ENCODE results near the gene PORCN. TPM values are rescaled to one million over a fixed set of nuclear protein-coding genes. Genes with fewer than 3 reads are reported as not detected.

PORCN gene
- total RNA-seq, 2 donors from 2014 or later = 51.1 to 54.4 TPM

- no peak overlapping the region for H3K27ac ChIP-seq (ENCODE audit: low read depth, low read length)
- Mint-ChIP-seq H3K9me3 (peaks cover 76% of the 10 kb centered on the region), H3K27ac (peak overlapping the region; percentile 72), H3K4me3 (peak overlapping the region; percentile 79), H3K4me1 (peaks cover 25% of the 10 kb centered on the region), H3K36me3 (ENCODE audit: low read depth) (peaks cover 18% of the 10 kb centered on the region), H3K27me3 (ENCODE audit: insufficient read depth) (no peaks in the 10 kb centered on the region)
- peak; percentile 76 for DNase-seq
- H3K4me1 ChIP-seq (ENCODE audit: control insufficient read depth, insufficient read depth, low read length) = peaks cover 8% of the 10 kb centered on the region
- 0 to 3% methylated on average over 1 to 22 of the region's 23 CpGs for WGBS, 2 experiments (ENCODE audit: insufficient coverage in 1 of 2, insufficient read length in 1 of 2)
- H3K36me3 ChIP-seq (ENCODE audit: control insufficient read depth, insufficient read depth, low read length) = peaks cover 24% of the 10 kb centered on the region
- no peaks in the 10 kb centered on the region for H3K9me3 ChIP-seq (ENCODE audit: control insufficient read depth, low read length)
- no peaks in the 10 kb centered on the region for H3K27me3 ChIP-seq (ENCODE audit: control insufficient read depth, insufficient read depth, low read length, poor library complexity, severe bottlenecking)
- peak overlapping the region; percentile 59 for H3K9ac ChIP-seq (ENCODE audit: extremely low read depth, low read length, poor library complexity, severe bottlenecking)
- peak; percentile 48 for TF ChIP-seq CTCF (conservative IDR thresholded peaks at IDR 0.05)
- H3K4me3 ChIP-seq (ENCODE audit: low read length) = peak overlapping the region; percentile 85
These were observed 39.8 kb upstream of the PORCN start for GRCh38 chrX:48468693-48469691.

GRCh38 chrX:48470110-48470832 is 38.5 kb upstream of the PORCN start, which contains the start of gene SLC38A5:
TSS of gene SLC38A5 (minus strand) at chrX:48470260. CDS start at chrX:48467924, 2,336 bp downstream.
- H3K4me3 Mint-ChIP-seq = peak within 1 kb of the TSS; percentile 79
- Histone ChIP-seq H3K4me1 (ENCODE audit: control insufficient read depth, insufficient read depth, low read length) (peaks cover 8% of the 10 kb centered on the region), H3K27ac (ENCODE audit: low read depth, low read length) (no peak within 1 kb of the TSS), H3K36me3 (ENCODE audit: control insufficient read depth, insufficient read depth, low read length) (peaks cover 14% of the 10 kb centered on the region), H3K4me3 (ENCODE audit: low read length) (peak within 1 kb of the TSS; percentile 85), H3K9ac (ENCODE audit: extremely low read depth, low read length, poor library complexity, severe bottlenecking) (peak within 1 kb of the TSS; percentile 59), H3K27me3 (ENCODE audit: control insufficient read depth, insufficient read depth, low read length, poor library complexity, severe bottlenecking) (no peaks in the 10 kb centered on the region), H3K9me3 (ENCODE audit: control insufficient read depth, low read length) (no peaks in the 10 kb centered on the region)
- WGBS, 2 experiments (ENCODE audit: insufficient coverage in 1 of 2, insufficient read length in 1 of 2) = 89 to 100% methylated on average over 3 to 14 of the region's 18 CpGs
- peaks cover 78% of the 10 kb centered on the region for H3K9me3 Mint-ChIP-seq
- no peak for DNase-seq
- TF ChIP-seq CTCF (conservative IDR thresholded peaks at IDR 0.05) = no peak
- no peaks in the 10 kb centered on the region for H3K27me3 Mint-ChIP-seq (ENCODE audit: insufficient read depth)
- H3K4me1 Mint-ChIP-seq = peaks cover 26% of the 10 kb centered on the region
- peak within 1 kb of the TSS; percentile 72 for H3K27ac Mint-ChIP-seq
- peaks cover 13% of the 10 kb centered on the region for H3K36me3 Mint-ChIP-seq (ENCODE audit: low read depth)

- Mint-ChIP-seq H3K27ac (no peak overlapping the region), H3K4me3 (no peak overlapping the region), H3K9me3 (peaks cover 76% of the 10 kb centered on the region), H3K4me1 (peaks cover 23% of the 10 kb centered on the region), H3K36me3 (ENCODE audit: low read depth) (peaks cover 9% of the 10 kb centered on the region), H3K27me3 (ENCODE audit: insufficient read depth) (no peaks in the 10 kb centered on the region)
- Histone ChIP-seq H3K9ac (ENCODE audit: extremely low read depth, low read length, poor library complexity, severe bottlenecking) (no peak overlapping the region), H3K4me1 (ENCODE audit: control insufficient read depth, insufficient read depth, low read length) (peaks cover 8% of the 10 kb centered on the region), H3K27me3 (ENCODE audit: control insufficient read depth, insufficient read depth, low read length, poor library complexity, severe bottlenecking) (no peaks in the 10 kb centered on the region), H3K4me3 (ENCODE audit: low read length) (no peak overlapping the region), H3K36me3 (ENCODE audit: control insufficient read depth, insufficient read depth, low read length) (peaks cover 9% of the 10 kb centered on the region), H3K27ac (ENCODE audit: low read depth, low read length) (no peak overlapping the region), H3K9me3 (ENCODE audit: control insufficient read depth, low read length) (no peaks in the 10 kb centered on the region)
- no peak for DNase-seq
- TF ChIP-seq CTCF (conservative IDR thresholded peaks at IDR 0.05) = no peak
- WGBS, 2 experiments (ENCODE audit: insufficient coverage in 1 of 2, insufficient read length in 1 of 2) = 80 to 83% methylated on average over 1 to 9 of the region's 9 CpGs
These were observed 38.0 kb upstream of the PORCN start for GRCh38 chrX:48470833-48471118.

Data from endodermal cell (in vitro differentiated cells).